NCI-H2081 treated with DMSO at 0.1 percent for 48 hours (cell line): ENCODE measurements around the gene RELT.

ENCODE experiments used
- DNase-seq: peaks from one replicate; lab custom pipeline; 2025; lab: John Stamatoyannopoulos, UW

Gene RELT

GRCh38 chr11:73392108-73393010 is 16.2 kb downstream of the RELT start:
- DNase-seq = no peak

- no peak for DNase-seq
Observed at GRCh38 chr11:73393011-73393380, 16.8 kb downstream of the RELT start.

GRCh38 chr11:73393479-73394415 is 17.5 kb downstream of the RELT start:
- no peak for DNase-seq

- no peak for DNase-seq
Observed at GRCh38 chr11:73394416-73395296, 18.5 kb downstream of the RELT start.

GRCh38 chr11:73395297-73396208 is 19.4 kb downstream of the RELT start:
- DNase-seq = no peak

- no peak for DNase-seq
Observed at GRCh38 chr11:73396251-73396930, 20.2 kb downstream of the RELT start.

- no peak for DNase-seq
Observed at GRCh38 chr11:73396985-73397384, 20.8 kb downstream of the RELT start.

- DNase-seq = no peak
Observed at GRCh38 chr11:73397468-73398131, 21.4 kb downstream of the RELT start.

GRCh38 chr11:73398132-73398526 is 21.9 kb downstream of the RELT start:
- DNase-seq = no peak

- no peak for DNase-seq
Observed at GRCh38 chr11:73398721-73399120, 22.5 kb downstream of the RELT start.

- no peak for DNase-seq
Observed at GRCh38 chr11:73399159-73399590, 23.0 kb downstream of the RELT start.

- DNase-seq = no peak
Observed at GRCh38 chr11:73399636-73400035, 23.4 kb downstream of the RELT start.

- no peak for DNase-seq
Observed at GRCh38 chr11:73400293-73400692, 24.1 kb downstream of the RELT start.

GRCh38 chr11:73401217-73401923 is 25.2 kb downstream of the RELT start:
- DNase-seq = no peak

GRCh38 chr11:73401924-73402833 is 26.0 kb downstream of the RELT start:
- no peak for DNase-seq

- DNase-seq = no peak
Observed at GRCh38 chr11:73402834-73403185, 26.6 kb downstream of the RELT start.

GRCh38 chr11:73403541-73403940 is 27.3 kb downstream of the RELT start:
- DNase-seq = no peak

- DNase-seq = no peak
Observed at GRCh38 chr11:73404048-73404447, 27.8 kb downstream of the RELT start.
